NT2/D1 (cell line): ENCODE data around the gene TRAK1.

Experiments
- DNase-seq: peaks from one replicate; pipeline ENCODE4 v3.0.0-alpha.2; 2011; ENCODE audit warnings: low read depth, low spot score
- H3K27me3 ChIP-seq: 2 replicates; pipeline ENCODE4 v1.6.0; 2011; ENCODE audit warnings: mild to moderate bottlenecking; ENCODE audit not compliant: insufficient read length, insufficient read depth
- H3K36me3 ChIP-seq: 2 replicates; pipeline ENCODE4 v1.6.1; 2011; ENCODE audit warnings: mild to moderate bottlenecking, low read length, mixed read lengths; ENCODE audit not compliant: insufficient read depth, insufficient read length
- H3K4me1 ChIP-seq: 2 replicates; pipeline ENCODE4 v1.5.1; 2011; ENCODE audit not compliant: insufficient read depth, insufficient read length
- H3K4me3 ChIP-seq: 2 replicates; pipeline ENCODE4 v1.5.1; 2011; ENCODE audit warnings: low read depth; ENCODE audit not compliant: insufficient read length
- H3K9ac ChIP-seq: 2 replicates; pipeline ENCODE4 v1.6.0; 2011; ENCODE audit warnings: low read depth; ENCODE audit not compliant: insufficient read length
- H3K9me3 ChIP-seq: 2 replicates; pipeline ENCODE4 v1.5.1; 2011; ENCODE audit warnings: mild to moderate bottlenecking, low read length; ENCODE audit not compliant: insufficient read depth
- SUZ12 ChIP-seq: IDR thresholded peaks from 2 replicates; pipeline ENCODE4 v1.6.1; 2011; ENCODE audit not compliant: insufficient read length, insufficient read depth; ENCODE audit errors: extremely low read depth
- YY1 ChIP-seq: IDR thresholded peaks from 2 replicates; pipeline ENCODE4 v1.6.1; 2011; ENCODE audit not compliant: insufficient read length, insufficient read depth
- ZNF274 ChIP-seq: IDR thresholded peaks from 2 replicates; pipeline ENCODE4 v1.6.1; 2011; ENCODE audit warnings: mild to moderate bottlenecking, low read depth, low read length

Gene TRAK1

DNA sequence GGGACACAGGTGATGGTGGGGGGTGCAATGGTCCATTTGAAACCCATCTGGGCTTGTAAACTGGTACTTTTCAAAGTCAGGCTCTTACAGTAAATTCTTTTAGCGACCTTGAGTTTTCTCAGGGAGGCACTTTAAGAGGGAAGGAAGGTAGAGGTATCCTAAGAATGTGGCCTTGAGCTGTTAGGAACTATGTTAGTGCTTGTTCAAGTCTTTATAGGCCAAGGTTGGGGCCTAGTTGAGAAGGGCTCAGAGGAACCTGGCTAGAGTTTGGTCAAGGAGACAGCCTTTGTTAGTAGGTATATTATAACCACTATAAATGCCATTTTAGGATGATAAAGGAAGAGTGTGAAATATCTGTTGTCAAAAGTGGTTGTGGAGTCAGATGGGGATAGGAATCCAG, 184.1 kb downstream of the TRAK1 start:
- DNase-seq: no peak
- Histone ChIP-seq H3K9me3 (peaks cover 21% of the 10 kb centered on the region), H3K9ac (no peak overlapping the region), H3K36me3 (no peaks in the 10 kb centered on the region), H3K27me3 (no peaks in the 10 kb centered on the region), H3K4me3 (no peak overlapping the region), H3K4me1 (no peaks in the 10 kb centered on the region)
- TF ChIP-seq YY1: no peak
- TF ChIP-seq ZNF274: no peak
- no peak for TF ChIP-seq SUZ12
